ENCODE data around the gene PROCA1. TPM values are rescaled to one million over a fixed set of nuclear protein-coding genes. Genes with fewer than 3 reads are reported as not detected.

Gene PROCA1
- total RNA-seq, 2 donors from 2014 or later = 1.9 to 9.4 TPM

DNA sequence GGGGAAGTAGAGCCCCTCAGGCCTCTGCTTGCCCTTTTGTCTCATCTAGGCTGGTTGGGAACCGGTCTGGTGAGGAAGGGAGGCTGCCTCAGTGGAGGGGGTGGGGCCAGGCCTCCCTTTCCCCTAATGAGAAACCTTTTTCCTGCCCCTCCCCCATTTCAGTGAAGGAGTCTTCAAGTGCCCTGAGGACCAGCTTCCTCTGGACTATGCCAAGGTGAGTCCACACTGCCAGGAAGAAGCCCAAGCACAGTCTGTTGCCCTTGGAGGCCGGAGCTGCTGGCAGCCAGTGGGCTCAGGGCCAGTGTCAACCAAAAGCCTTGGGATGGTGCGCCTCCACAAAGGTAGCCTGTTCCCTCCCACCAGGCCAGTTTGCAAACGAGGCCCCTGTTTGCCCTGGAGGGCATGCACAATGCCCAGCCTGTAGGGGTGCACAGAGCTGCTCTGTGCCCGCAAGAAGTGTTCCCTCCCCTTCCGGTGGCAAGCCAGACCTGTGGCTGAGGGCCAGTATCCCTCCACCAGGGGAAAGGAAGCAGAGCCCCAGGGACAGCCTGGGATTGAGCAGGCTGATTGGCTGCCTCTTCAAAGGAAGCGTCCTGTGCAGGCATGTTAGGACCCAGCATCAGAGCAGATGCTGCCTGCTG, 35.5 kb upstream of the PROCA1 start:
- peaks cover 5% of the 10 kb centered on the region in 2 donors for H3K36me3 ChIP-seq
- peak overlapping the region in 1 of 2 donors; percentile 99 for H3K4me3 ChIP-seq
- TF ChIP-seq, protein P1, sequence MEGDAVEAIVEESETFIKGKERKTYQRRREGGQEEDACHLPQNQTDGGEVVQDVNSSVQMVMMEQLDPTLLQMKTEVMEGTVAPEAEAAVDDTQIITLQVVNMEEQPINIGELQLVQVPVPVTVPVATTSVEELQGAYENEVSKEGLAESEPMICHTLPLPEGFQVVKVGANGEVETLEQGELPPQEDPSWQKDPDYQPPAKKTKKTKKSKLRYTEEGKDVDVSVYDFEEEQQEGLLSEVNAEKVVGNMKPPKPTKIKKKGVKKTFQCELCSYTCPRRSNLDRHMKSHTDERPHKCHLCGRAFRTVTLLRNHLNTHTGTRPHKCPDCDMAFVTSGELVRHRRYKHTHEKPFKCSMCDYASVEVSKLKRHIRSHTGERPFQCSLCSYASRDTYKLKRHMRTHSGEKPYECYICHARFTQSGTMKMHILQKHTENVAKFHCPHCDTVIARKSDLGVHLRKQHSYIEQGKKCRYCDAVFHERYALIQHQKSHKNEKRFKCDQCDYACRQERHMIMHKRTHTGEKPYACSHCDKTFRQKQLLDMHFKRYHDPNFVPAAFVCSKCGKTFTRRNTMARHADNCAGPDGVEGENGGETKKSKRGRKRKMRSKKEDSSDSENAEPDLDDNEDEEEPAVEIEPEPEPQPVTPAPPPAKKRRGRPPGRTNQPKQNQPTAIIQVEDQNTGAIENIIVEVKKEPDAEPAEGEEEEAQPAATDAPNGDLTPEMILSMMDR (IDR thresholded peaks at IDR 0.05) = peak in 2 of 4 experiments; percentile 19 to 28
- TF ChIP-seq POLR2A (IDR thresholded peaks at IDR 0.05) = no peak
- TF ChIP-seq POLR2AphosphoS5 (IDR thresholded peaks at IDR 0.05) = peak; percentile 83
- no peaks in the 10 kb centered on the region for H3K27me3 ChIP-seq (replicated peaks; ENCODE audit: insufficient read depth)
- H3K9me3 ChIP-seq = no peaks in the 10 kb centered on the region
- peak; percentile 89 for DNase-seq (ENCODE audit: low spot score)
- peak overlapping the region; percentile 99 for H3K27ac ChIP-seq
- intact Hi-C loops (cut with DNase I) = loop anchor here (10.0 kb wide), 1 partner anchor 62 kb away; no protein-coding TSS in a partner anchor
- H3K4me1 ChIP-seq (replicated peaks) = peaks cover 31% of the 10 kb centered on the region
- 38% methylated on average over 7 of the region's 7 CpGs for WGBS

DNA sequence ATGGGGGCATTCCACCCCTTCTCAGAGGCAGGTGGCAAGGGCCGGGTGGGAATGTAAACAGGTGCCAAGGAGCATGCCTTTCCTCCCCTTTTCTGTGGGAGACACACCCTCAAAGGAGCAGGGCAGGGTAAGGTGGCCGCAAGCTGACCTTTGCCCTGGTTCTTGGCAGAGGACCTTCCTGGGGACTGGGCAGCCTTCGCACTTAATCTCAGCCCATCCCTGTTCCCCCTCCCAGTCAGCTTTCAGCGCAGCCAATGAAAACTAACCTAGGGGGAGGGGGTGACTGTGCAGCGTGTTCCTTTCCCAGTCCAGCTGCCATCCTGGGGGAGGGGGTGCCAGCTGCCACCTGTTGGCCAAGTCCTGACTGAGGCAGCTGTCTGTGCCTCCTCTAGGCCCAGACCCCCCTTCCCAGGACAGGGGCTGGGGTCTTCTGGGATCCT, 34.9 kb upstream of the PROCA1 start:
- intact Hi-C loops (cut with DNase I) = loop anchor here (10.0 kb wide), 1 partner anchor 62 kb away; no protein-coding TSS in a partner anchor
- TF ChIP-seq POLR2A (IDR thresholded peaks at IDR 0.05) (no peak), POLR2AphosphoS5 (IDR thresholded peaks at IDR 0.05) (no peak)
- TF ChIP-seq, protein P1 (IDR thresholded peaks at IDR 0.05) = no peak
- peaks cover 31% of the 10 kb centered on the region for H3K4me1 ChIP-seq (replicated peaks)
- H3K27ac ChIP-seq = peak overlapping the region; percentile 99
- no peaks in the 10 kb centered on the region for H3K27me3 ChIP-seq (replicated peaks; ENCODE audit: insufficient read depth)
- no peak for DNase-seq (ENCODE audit: low spot score)
- WGBS = 24% methylated on average over 5 of the region's 5 CpGs
- no peaks in the 10 kb centered on the region for H3K9me3 ChIP-seq
- H3K4me3 ChIP-seq = peak overlapping the region in 1 of 2 donors; percentile 99
- peaks cover 5% of the 10 kb centered on the region in 2 donors for H3K36me3 ChIP-seq

DNA sequence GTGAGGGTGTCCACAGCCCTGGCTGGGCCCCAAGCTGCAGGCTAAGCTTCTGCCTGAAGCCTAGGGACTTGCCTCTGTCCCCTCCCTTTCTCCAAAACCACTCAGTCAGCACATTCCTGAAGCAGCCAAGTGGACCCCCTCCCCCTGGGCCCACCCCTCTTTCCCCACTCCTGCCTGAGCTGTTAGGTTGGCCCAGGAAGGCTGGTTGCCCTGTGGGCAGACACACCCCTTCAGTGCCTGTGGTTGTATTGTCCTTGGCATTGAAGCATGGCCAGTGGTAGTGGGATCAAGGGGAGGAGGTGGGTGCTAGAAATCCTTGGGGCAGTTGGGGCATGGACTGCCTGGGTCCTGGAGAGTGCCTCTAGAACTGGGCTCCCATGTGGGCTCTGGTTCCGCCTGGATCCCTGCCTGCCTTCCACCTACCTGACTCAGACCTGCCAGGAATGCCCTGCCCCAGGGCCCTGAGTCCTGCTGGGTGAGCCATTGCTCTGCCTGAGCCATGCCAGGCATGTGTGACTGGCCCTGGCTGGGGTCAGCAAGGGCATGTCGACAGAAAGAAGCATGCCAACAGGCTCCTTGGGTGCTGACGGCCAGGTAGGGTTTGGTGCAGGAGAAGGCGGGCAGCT, 34.2 kb upstream of the PROCA1 start:
- intact Hi-C loops (cut with DNase I) = loop anchor here (10.0 kb wide), 1 partner anchor 61 kb away; no protein-coding TSS in a partner anchor
- peak overlapping the region; percentile 93 to 99 for H3K4me3 ChIP-seq

DNA sequence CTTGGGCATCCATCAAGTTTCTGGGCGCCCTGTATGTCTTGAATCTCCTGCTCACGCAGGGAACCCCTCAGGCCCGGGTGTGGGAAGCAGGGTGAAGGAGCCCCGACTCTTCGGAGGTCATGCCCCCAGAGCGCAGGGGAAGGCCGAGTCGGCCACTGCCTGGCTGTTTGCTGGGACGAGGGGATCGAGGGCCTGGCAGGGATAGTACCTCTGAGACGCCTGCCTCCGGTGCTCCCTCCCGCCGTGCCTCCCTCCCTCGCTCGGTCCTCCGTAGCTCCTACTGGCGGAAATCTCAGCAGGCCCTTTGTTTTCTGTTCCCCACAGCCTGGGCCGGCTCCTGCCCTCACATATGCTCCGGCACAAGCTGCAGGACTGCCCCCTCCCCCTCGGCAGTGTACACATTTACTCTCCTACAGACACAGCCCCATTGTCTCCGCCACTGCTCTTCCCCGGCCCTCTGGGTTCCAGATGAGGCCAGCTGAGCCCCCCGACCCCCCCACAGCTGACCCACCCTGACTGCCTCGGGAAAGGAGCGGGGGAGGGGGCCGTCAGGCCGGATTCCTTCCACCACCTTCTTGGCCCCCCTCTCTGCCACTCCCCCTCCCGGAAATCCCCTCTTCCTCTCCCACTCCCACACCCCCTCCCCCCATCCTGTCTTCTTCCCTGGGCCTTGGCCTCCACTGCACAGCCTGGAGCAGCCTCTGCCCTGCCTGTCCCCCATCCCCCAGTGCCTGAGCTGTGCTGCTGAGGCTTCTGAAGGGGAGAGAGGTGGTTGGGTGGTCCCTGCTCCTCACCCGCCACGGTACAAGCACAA, 33.5 kb upstream of the PROCA1 start:
- peak; percentile 78 for DNase-seq (ENCODE audit: low spot score)

More for the DNA sequence above, 34.2 kb upstream of the PROCA1 start:
- Histone ChIP-seq H3K27me3 (replicated peaks; ENCODE audit: insufficient read depth) (no peaks in the 10 kb centered on the region), H3K36me3 (peaks cover 5% of the 10 kb centered on the region in 2 donors), H3K4me1 (replicated peaks) (peaks cover 31% of the 10 kb centered on the region), H3K27ac (peak overlapping the region; percentile 99), H3K9me3 (no peaks in the 10 kb centered on the region)
- WGBS = 52% methylated on average over 4 of the region's 4 CpGs
- DNase-seq (ENCODE audit: low spot score) = no peak
- TF ChIP-seq POLR2AphosphoS5 (IDR thresholded peaks at IDR 0.05) (no peak), POLR2A (IDR thresholded peaks at IDR 0.05) (peak; percentile 38)

More for the DNA sequence above, 33.5 kb upstream of the PROCA1 start:
- peak overlapping the region; percentile 99 for H3K27ac ChIP-seq
- peaks cover 31% of the 10 kb centered on the region for H3K4me1 ChIP-seq (replicated peaks)
- 3% methylated on average over 31 of the region's 31 CpGs for WGBS
- H3K4me3 ChIP-seq = peak overlapping the region; percentile 93 to 99
- H3K36me3 ChIP-seq = peaks cover 5% of the 10 kb centered on the region in 2 donors
- H3K9me3 ChIP-seq = no peaks in the 10 kb centered on the region
- intact Hi-C loops (cut with DNase I) = loop anchor here (10.0 kb wide), 1 partner anchor 60 kb away; no protein-coding TSS in a partner anchor
- TF ChIP-seq POLR2A (IDR thresholded peaks at IDR 0.05) = no peak
- TF ChIP-seq, protein P1 (IDR thresholded peaks at IDR 0.05) = no peak
- peak; percentile 37 for TF ChIP-seq POLR2AphosphoS5 (IDR thresholded peaks at IDR 0.05)
- no peaks in the 10 kb centered on the region for H3K27me3 ChIP-seq (replicated peaks; ENCODE audit: insufficient read depth)

All from prostate gland (tissue), 2 donors.